ENCODE results near the gene XDH.

Gene XDH

DNA sequence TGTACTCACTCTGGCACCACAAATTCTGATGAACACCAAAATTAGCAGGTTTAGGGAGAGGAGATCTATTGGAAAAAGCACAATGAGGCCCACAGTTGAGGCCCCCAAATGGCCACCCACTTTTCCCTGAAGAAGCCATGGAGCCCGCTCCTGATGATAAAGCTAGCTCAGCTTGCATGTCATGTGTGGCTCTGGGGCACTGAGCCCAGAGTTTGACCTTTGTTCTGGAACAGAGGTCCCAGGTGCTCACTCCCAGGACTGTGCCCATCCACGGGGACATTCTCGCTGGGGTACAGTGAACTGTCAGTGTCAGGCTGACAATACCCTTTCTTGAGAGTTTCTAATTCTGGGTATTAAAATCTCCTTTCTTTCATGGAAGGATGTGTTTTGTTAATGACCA is 36.2 kb downstream of the XDH start:
- TF ChIP-seq EZH2phosphoT487 (IDR thresholded peaks at IDR 0.05; ENCODE audit: low read length) (no peak), EZH2 (optimal IDR thresholded peaks at IDR 0.05; ENCODE audit: low read depth, low read length) (no peak)
- no peak overlapping the region for H2AFZ ChIP-seq (ENCODE audit: low read length)
- H3K4me2 ChIP-seq (ENCODE audit: low read depth, low read length) = no peak overlapping the region
- no peaks in the 10 kb centered on the region for H3K27me3 ChIP-seq (replicated peaks; ENCODE audit: insufficient read depth, low read length)
- no peaks in the 10 kb centered on the region for H3K79me2 ChIP-seq (ENCODE audit: low read length)
- H4K20me1 ChIP-seq (ENCODE audit: insufficient read depth, low read length) = no peaks in the 10 kb centered on the region
- H3K36me3 ChIP-seq (replicated peaks; ENCODE audit: insufficient read depth, low read length) = no peaks in the 10 kb centered on the region
- no peaks in the 10 kb centered on the region for H3K9me2 ChIP-seq (replicated peaks; ENCODE audit: insufficient read depth, low read length)
- no peaks in the 10 kb centered on the region for H3K9me3 ChIP-seq (replicated peaks; ENCODE audit: insufficient read depth, low read length)
- no peak for DNase-seq
- H3F3A ChIP-seq (ENCODE audit: insufficient read depth, low read length) = no peaks in the 10 kb centered on the region
- H3K4me1 ChIP-seq (ENCODE audit: low read length) = no peaks in the 10 kb centered on the region
- no peak overlapping the region for H3K4me3 ChIP-seq (ENCODE audit: low read length)
- H3K27ac ChIP-seq (ENCODE audit: low read length) = no peak overlapping the region
- H3K9ac ChIP-seq (ENCODE audit: low read length) = no peak overlapping the region

DNA sequence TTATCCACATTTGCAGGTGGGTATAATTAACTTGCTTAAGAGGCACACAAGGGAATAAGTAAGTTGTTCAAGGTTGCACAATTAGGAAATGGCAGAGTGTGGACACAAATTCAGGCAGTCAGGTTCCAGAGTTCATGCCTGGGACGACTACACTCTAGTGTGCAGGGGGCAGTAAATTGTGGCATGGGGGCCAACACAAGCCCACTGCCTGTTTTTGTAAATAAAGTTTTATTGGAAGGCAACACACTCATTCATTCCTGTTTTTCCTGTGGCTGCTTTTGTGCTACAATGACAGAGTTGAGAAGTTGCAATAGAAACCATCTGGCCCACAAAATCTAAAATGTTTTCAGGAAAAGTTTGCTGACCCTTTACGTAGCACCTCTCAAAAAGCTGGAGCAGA is 41.4 kb downstream of the XDH start:
- Histone ChIP-seq H3K4me2 (ENCODE audit: low read depth, low read length) (no peak overlapping the region), H3F3A (ENCODE audit: insufficient read depth, low read length) (no peaks in the 10 kb centered on the region), H3K4me1 (ENCODE audit: low read length) (no peaks in the 10 kb centered on the region), H4K20me1 (ENCODE audit: insufficient read depth, low read length) (no peaks in the 10 kb centered on the region), H3K27ac (ENCODE audit: low read length) (no peak overlapping the region), H3K4me3 (ENCODE audit: low read length) (no peak overlapping the region), H3K9me2 (replicated peaks; ENCODE audit: insufficient read depth, low read length) (no peaks in the 10 kb centered on the region), H3K79me2 (ENCODE audit: low read length) (no peaks in the 10 kb centered on the region), H3K27me3 (replicated peaks; ENCODE audit: insufficient read depth, low read length) (no peaks in the 10 kb centered on the region), H3K9ac (ENCODE audit: low read length) (no peak overlapping the region), H3K9me3 (replicated peaks; ENCODE audit: insufficient read depth, low read length) (no peaks in the 10 kb centered on the region), H2AFZ (ENCODE audit: low read length) (no peak overlapping the region), H3K36me3 (replicated peaks; ENCODE audit: insufficient read depth, low read length) (no peaks in the 10 kb centered on the region)
- no peak for DNase-seq
- TF ChIP-seq, protein P1, sequence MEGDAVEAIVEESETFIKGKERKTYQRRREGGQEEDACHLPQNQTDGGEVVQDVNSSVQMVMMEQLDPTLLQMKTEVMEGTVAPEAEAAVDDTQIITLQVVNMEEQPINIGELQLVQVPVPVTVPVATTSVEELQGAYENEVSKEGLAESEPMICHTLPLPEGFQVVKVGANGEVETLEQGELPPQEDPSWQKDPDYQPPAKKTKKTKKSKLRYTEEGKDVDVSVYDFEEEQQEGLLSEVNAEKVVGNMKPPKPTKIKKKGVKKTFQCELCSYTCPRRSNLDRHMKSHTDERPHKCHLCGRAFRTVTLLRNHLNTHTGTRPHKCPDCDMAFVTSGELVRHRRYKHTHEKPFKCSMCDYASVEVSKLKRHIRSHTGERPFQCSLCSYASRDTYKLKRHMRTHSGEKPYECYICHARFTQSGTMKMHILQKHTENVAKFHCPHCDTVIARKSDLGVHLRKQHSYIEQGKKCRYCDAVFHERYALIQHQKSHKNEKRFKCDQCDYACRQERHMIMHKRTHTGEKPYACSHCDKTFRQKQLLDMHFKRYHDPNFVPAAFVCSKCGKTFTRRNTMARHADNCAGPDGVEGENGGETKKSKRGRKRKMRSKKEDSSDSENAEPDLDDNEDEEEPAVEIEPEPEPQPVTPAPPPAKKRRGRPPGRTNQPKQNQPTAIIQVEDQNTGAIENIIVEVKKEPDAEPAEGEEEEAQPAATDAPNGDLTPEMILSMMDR (IDR thresholded peaks at IDR 0.05; ENCODE audit: low read length) = no peak
- TF ChIP-seq EZH2phosphoT487 (IDR thresholded peaks at IDR 0.05; ENCODE audit: low read length) = no peak
- TF ChIP-seq EZH2 (optimal IDR thresholded peaks at IDR 0.05; ENCODE audit: low read depth, low read length) = no peak

DNA sequence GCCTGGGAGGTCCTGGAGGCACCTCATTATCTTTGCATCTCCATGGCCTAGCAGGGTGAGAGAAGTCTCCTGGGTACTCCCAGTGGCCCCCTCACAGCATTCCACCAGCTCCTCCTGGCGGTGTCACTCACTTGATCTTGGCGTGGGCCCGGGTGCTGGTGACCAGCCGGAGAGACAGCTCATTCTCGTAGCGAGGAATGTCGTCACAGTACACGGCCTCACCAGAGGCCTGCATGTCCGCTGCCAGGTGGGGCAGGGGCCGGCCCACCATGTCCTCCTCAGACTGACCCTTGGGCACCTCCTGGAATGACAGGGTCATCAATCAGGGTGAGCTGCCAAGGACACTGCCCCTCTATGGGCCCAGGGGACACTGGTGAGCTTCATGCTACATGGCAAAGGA is 42.4 kb downstream of the XDH start:
- Histone ChIP-seq H4K20me1 (ENCODE audit: insufficient read depth, low read length) (no peaks in the 10 kb centered on the region), H3K4me3 (ENCODE audit: low read length) (no peak overlapping the region), H3K4me2 (ENCODE audit: low read depth, low read length) (no peak overlapping the region), H3F3A (ENCODE audit: insufficient read depth, low read length) (no peaks in the 10 kb centered on the region), H3K36me3 (replicated peaks; ENCODE audit: insufficient read depth, low read length) (no peaks in the 10 kb centered on the region), H3K79me2 (ENCODE audit: low read length) (no peaks in the 10 kb centered on the region), H3K27me3 (replicated peaks; ENCODE audit: insufficient read depth, low read length) (no peaks in the 10 kb centered on the region), H3K9ac (ENCODE audit: low read length) (no peak overlapping the region), H2AFZ (ENCODE audit: low read length) (no peak overlapping the region), H3K27ac (ENCODE audit: low read length) (no peak overlapping the region), H3K4me1 (ENCODE audit: low read length) (no peaks in the 10 kb centered on the region), H3K9me2 (replicated peaks; ENCODE audit: insufficient read depth, low read length) (no peaks in the 10 kb centered on the region), H3K9me3 (replicated peaks; ENCODE audit: insufficient read depth, low read length) (no peaks in the 10 kb centered on the region)
- no peak for DNase-seq
- TF ChIP-seq EZH2phosphoT487 (IDR thresholded peaks at IDR 0.05; ENCODE audit: low read length) (no peak), EZH2 (optimal IDR thresholded peaks at IDR 0.05; ENCODE audit: low read depth, low read length) (no peak)
- TF ChIP-seq, protein P1 (IDR thresholded peaks at IDR 0.05; ENCODE audit: low read length) = no peak

DNA sequence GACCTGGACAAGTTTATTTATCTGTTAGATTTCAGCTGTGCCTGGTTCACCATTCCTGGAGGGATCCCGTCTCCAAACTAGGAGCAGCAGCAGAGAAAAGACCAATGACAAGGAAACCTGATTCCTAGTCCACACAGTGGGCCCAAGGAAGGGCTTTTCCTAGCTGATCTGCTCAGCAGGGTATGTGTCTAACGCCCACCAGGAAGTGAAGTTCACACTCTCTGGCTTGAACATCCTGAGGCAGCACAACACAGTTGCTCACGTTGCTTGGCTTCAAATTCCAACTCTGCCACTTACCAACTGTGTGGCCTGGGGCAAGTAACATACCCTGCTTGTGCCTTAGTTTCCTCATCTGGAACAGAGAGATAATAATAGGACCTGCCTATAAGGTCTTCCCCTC is 42.9 kb downstream of the XDH start:
- Histone ChIP-seq H3K79me2 (ENCODE audit: low read length) (no peaks in the 10 kb centered on the region), H3K27me3 (replicated peaks; ENCODE audit: insufficient read depth, low read length) (no peaks in the 10 kb centered on the region), H3K9ac (ENCODE audit: low read length) (no peak overlapping the region), H3K4me3 (ENCODE audit: low read length) (no peak overlapping the region), H4K20me1 (ENCODE audit: insufficient read depth, low read length) (no peaks in the 10 kb centered on the region), H3F3A (ENCODE audit: insufficient read depth, low read length) (no peaks in the 10 kb centered on the region), H3K4me2 (ENCODE audit: low read depth, low read length) (no peak overlapping the region), H3K9me3 (replicated peaks; ENCODE audit: insufficient read depth, low read length) (no peaks in the 10 kb centered on the region), H3K27ac (ENCODE audit: low read length) (no peak overlapping the region), H3K4me1 (ENCODE audit: low read length) (no peaks in the 10 kb centered on the region), H3K9me2 (replicated peaks; ENCODE audit: insufficient read depth, low read length) (no peaks in the 10 kb centered on the region), H3K36me3 (replicated peaks; ENCODE audit: insufficient read depth, low read length) (no peaks in the 10 kb centered on the region), H2AFZ (ENCODE audit: low read length) (no peak overlapping the region)
- no peak for TF ChIP-seq EZH2phosphoT487 (IDR thresholded peaks at IDR 0.05; ENCODE audit: low read length)
- TF ChIP-seq, protein P1 (IDR thresholded peaks at IDR 0.05; ENCODE audit: low read length) = no peak
- no peak for TF ChIP-seq EZH2 (optimal IDR thresholded peaks at IDR 0.05; ENCODE audit: low read depth, low read length)
- no peak for DNase-seq

All from MM.1S (cell line).